ENCODE results near the gene OFD1. TPM values are rescaled to one million over a fixed set of nuclear protein-coding genes. Genes with fewer than 3 reads are reported as not detected.

The OFD1 gene
- total and polyA plus RNA-seq, 2 of the 8 experiments (the other 6 are each of a cell fraction or from before 2014, with no cell fraction given) = 8.0 to 23.4 TPM

DNA sequence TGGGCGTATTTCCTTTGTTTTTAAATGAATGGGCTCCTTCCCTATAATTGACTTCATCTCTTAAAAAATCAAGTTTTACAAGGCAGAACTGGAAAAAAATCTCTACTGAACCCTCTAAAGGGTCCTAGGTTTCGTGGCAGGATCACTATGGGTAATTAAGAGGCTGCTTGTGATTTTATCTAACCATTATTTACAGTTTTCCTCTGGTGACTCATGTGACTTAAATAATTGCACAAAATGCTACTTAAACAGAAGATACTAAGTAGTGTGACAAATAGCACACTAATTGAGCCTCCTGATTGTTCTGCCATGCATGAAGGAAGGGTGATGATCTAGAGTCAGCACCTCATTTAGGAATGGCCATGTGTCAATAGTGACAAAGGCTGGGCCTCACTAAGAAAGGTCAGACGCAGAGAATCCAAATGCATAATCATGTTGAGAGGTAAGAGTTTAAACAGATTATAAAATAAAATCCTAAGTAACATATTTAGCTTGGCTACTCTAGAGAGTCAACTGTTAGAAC lies 35.5 kb downstream of the OFD1 start (continued):
- TF ChIP-seq CTBP2 (IDR thresholded peaks at IDR 0.05; ENCODE audit: borderline replicate concordance, insufficient read depth, insufficient read length, low read length) (no peak), SUZ12 (IDR thresholded peaks at IDR 0.05; ENCODE audit: low read length) (no peak), ATF3 (IDR thresholded peaks at IDR 0.05; ENCODE audit: insufficient read depth, low read depth, low read length) (no peak), YY1 (IDR thresholded peaks at IDR 0.05; ENCODE audit: low read depth, low read length) (no peak), CBX5 (IDR thresholded peaks at IDR 0.05; ENCODE audit: low read depth, low read length) (no peak), JUN (IDR thresholded peaks at IDR 0.05; ENCODE audit: low read depth, low read length) (no peak)

All from H1 (cell line).